SH-SY5Y (cell line): ENCODE results near the gene RBMS2.

ENCODE experiments used
- GATA2 ChIP-seq: IDR thresholded peaks from 2 replicates; pipeline ENCODE4 v1.6.1; 2011; ENCODE audit warnings: mild to moderate bottlenecking, low read depth, low read length
- GATA3 ChIP-seq: IDR thresholded peaks from 2 replicates; pipeline ENCODE4 v1.6.1; 2011; ENCODE audit warnings: low read depth, mild to moderate bottlenecking, low read length, moderate library complexity

- TF ChIP-seq GATA2 (no peak), GATA3 (no peak)
Measured at GRCh38 chr12:56474389-56474788, 47.2 kb upstream of the RBMS2 start.
